Activated T-cell treated with anti-CD3 and anti-CD28 coated beads, Interleukin-2, amount 50 U/mL, for 1 hour (primary cell): ENCODE results near the gene TYROBP.
"Not testable (repeated sequence)": the region's sequence is repeated elsewhere in the genome, so short reads cannot be mapped to it uniquely, and the experiment has no call there.

ENCODE experiments used
- DNase-seq: peaks from one replicate; pipeline ENCODE4 v3.0.0-alpha.2; 2020

TYROBP gene

GRCh38 chr19:35931161-35931873, 23.2 kb upstream of the TYROBP start:
- DNase-seq: peak; percentile 99

- DNase-seq: no peak
These were observed 21.8 kb upstream of the TYROBP start for GRCh38 chr19:35929876-35930275.

- DNase-seq: no peak
These were observed 20.4 kb upstream of the TYROBP start for GRCh38 chr19:35928507-35928906.

GRCh38 chr19:35925501-35925900, 17.4 kb upstream of the TYROBP start:
- DNase-seq: no peak

GRCh38 chr19:35921012-35921411, 12.9 kb upstream of the TYROBP start:
- no peak for DNase-seq

- no peak for DNase-seq
These were observed 11.2 kb upstream of the TYROBP start for GRCh38 chr19:35919306-35919705.

- no peak for DNase-seq
These were observed 7.3 kb upstream of the TYROBP start for GRCh38 chr19:35915443-35915842.

- DNase-seq: no peak
These were observed 5.5 kb upstream of the TYROBP start for GRCh38 chr19:35913589-35913988.

GRCh38 chr19:35911790-35912189, 3.7 kb upstream of the TYROBP start:
- peak; percentile 27 for DNase-seq

- no peak for DNase-seq
These were observed 3.1 kb upstream of the TYROBP start for GRCh38 chr19:35911173-35911572.

GRCh38 chr19:35910355-35910754, 2.3 kb upstream of the TYROBP start:
- DNase-seq: not testable (repeated sequence)

- no peak for DNase-seq
These were observed 1.6 kb upstream of the TYROBP start for GRCh38 chr19:35909684-35910035.

- DNase-seq: no peak
These were observed 1.0 kb upstream of the TYROBP start for GRCh38 chr19:35908973-35909683.

GRCh38 chr19:35907377-35907745, 734 bp downstream of the TYROBP start:
- no peak for DNase-seq

- no peak for DNase-seq
These were observed 2.8 kb downstream of the TYROBP start for GRCh38 chr19:35905178-35905727.

GRCh38 chr19:35904311-35905068, 3.6 kb downstream of the TYROBP start:
- no peak for DNase-seq

- DNase-seq: peak; percentile 87
These were observed 4.4 kb downstream of the TYROBP start for GRCh38 chr19:35903550-35904179.

GRCh38 chr19:35902870-35903475, 5.1 kb downstream of the TYROBP start:
- no peak for DNase-seq

- peak; percentile 61 for DNase-seq
These were observed 6.0 kb downstream of the TYROBP start, which contains the start of gene HCST for GRCh38 chr19:35901854-35902661. Gene HCST, plus strand, starts transcription at chr19:35902529. Its CDS starts 65 bp downstream, at chr19:35902594.

GRCh38 chr19:35901055-35901644, 6.9 kb downstream of the TYROBP start:
- DNase-seq: no peak

GRCh38 chr19:35899547-35900214, 8.4 kb downstream of the TYROBP start:
- peak; percentile 87 for DNase-seq
